HTERT RPE-1 (cell line): ENCODE results near the gene RGS7.
"Not testable (repeated sequence)": the region's sequence is repeated elsewhere in the genome, so short reads cannot be mapped to it uniquely, and the experiment has no call there.

Experiments used
- in situ Hi-C: fragments of 300-500 bp; cut with MboI; formaldehyde crosslinking; loops from 4 replicates; pipeline ENCODE4 v1.14.3; 2020; ENCODE audit warnings: low sequenced_read_pairs

Gene RGS7

DNA sequence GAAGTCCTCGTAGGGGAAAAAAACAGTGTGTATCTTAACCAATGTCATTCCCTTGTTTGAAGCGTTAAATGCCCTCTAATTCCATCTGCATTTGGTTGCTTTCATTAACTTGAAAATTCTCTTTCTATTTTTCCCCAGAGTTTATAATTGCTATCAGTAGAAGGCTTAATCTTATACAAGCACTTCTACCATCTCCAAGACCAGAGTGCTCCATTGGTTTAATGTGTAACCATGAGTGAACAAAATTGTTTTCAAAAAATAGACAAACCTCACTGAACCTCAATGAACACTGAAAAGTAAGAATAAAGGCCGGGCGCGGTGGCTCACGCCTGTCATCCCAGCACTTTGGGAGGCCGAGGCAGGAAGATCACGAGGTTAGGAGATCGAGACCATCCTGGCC, 141.3 kb downstream of the RGS7 start:
- in situ Hi-C loops: no loop called here

DNA sequence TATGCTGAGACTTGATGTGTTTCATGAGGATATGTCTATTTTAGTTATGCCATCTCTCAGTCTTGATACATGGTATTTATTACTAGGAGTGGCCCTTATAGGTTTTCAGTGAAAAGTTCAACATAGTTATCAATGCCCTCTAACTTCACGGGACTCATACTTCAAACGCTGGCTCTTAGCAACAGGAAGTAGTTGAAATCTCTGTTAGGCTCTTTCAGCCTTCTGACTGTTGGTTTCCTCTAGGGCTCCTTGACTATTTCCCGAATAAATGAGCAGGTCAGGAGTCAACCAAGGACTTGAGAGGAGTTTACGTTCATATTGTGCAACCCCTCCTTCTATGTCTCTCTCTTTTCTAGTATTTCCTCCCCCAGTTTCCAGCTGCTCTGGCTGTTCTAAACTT, 141.8 kb downstream of the RGS7 start:
- in situ Hi-C loops: no loop called here

DNA sequence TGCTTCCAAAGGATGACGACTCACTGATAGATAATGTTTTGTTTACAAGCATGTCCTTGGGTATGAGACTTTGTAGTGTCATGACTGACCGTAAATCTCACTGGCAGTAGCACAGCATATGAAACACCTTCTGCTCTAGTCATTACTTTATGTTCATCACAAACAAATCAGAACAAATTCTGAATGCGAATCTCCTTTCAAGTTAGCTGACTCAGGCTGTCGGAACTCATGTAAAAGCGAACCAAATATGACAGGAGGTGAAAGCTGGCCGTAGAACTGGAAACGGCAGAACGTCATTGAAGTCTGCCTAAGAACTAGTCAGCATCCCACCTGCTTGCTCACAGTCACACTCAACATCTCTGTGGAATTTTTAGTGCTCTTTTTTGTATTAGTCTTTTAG, 143.9 kb downstream of the RGS7 start:
- in situ Hi-C loops: no loop called here

- in situ Hi-C loops: no loop called here
Observed at GRCh38 chr1:241212628-241213027, 144.4 kb downstream of the RGS7 start.

DNA sequence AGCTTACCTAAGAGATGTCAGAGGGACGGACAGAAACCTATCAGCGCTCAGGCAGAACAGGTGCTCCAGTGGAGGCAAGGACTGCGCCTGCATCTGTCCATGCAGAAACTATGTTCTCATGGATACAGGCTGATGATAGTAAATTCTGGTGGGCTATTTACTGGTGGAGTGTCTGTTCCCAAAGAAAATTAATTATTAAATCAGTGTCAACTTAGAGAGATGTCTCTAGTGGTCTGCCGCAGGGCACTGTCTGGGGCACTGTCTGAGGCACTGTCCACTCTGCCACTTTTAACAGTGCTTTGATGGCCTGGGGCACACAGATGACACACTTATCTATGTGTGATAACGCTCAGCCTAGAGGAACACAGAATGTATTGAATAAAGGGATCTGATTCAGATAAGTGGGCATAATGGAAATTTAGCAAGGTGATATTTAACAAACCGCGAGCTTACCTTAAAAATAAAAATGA, 148.1 kb downstream of the RGS7 start:
- in situ Hi-C loops: no loop called here

DNA sequence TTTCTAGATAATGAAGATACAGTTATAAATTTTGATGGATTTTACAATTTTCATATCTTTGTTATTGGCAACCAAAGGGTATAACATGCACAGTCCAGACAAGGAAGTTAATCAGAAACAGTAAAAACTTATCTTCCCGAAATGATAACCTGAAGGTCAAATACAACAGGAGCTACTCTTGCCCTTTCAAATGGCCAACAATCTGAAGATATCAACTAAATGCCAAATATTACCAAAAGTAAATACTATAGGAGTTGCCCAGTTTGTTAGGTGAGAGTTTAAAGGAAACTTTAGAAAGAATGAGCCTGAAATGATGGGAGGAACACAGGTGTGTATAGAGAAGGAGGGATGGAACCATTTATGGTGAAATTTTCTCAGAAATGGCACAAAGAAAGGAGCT, 153.2 kb downstream of the RGS7 start:
- in situ Hi-C loops: no loop called here

DNA sequence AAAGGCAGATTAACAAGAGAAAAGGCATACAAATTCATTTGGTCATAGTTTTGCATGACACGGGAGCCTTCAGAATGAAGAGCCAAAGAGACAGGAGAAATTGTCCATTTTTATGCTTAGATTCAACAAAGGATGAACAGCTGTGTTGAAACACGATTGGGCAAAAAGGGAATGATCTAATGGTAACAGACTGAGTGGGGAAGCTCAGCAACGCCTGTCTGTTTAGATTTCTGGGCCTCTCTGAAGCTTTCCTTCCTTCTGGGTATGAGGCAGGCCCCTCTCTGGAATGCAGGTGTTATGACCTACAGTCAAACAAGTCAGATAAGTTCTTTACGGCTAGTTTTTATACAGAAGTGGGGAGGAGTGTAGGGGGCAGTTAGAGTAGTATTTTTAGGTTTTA, 154.6 kb downstream of the RGS7 start:
- in situ Hi-C loops: no loop called here

- in situ Hi-C loops: no loop called here
Observed at GRCh38 chr1:241186716-241187115, 170.3 kb downstream of the RGS7 start.

- in situ Hi-C loops: no loop called here
Observed at GRCh38 chr1:241181971-241182370, 175.0 kb downstream of the RGS7 start.

DNA sequence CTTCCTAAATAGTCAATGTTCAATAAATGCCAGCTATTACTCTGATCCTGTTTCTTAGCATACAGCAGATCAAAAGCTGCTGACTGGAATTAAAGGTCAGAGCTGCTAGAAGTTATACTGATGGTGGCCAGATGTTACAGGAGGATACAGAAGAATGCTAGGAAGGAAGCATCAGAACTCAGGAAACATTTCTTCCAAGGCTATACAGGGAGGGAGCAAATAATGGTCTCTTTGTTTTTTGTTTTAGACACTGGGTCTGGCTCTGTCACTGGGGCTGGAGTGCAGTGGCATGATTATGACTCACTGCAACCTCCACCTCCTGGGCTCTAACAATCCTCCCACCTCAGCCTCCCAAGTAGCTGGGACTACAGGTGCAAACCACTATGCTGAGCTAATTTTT, 175.5 kb downstream of the RGS7 start:
- in situ Hi-C loops: no loop called here

- in situ Hi-C loops: no loop called here
Observed at GRCh38 chr1:241180569-241180968, 176.4 kb downstream of the RGS7 start.

- in situ Hi-C loops: no loop called here
Observed at GRCh38 chr1:241177660-241178059, 179.3 kb downstream of the RGS7 start.

- in situ Hi-C loops: no loop called here
Observed at GRCh38 chr1:241172486-241172885, 184.5 kb downstream of the RGS7 start.

- in situ Hi-C loops: no loop called here
Observed at GRCh38 chr1:241171991-241172390, 185.0 kb downstream of the RGS7 start.

GRCh38 chr1:241167121-241167630, 189.8 kb downstream of the RGS7 start:
- in situ Hi-C loops: no loop called here

DNA sequence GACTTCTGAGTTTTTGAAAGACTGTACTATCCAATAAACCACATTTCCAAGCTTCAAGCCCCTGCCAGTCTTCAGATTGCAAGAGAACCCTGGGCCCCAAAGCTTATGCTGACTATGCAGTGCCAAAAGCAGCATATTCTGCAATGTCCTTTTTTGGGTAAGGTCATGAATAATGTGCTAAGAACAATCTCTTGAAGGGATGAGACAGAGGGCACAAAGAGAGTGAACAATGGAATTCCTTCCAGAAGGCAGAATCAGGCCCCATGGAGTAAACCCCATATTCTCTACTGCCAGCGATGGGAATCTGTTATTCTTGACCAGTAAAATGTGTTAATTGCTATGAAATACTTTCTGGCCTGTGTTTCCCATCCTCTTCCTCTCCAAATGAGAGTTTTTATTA, 190.4 kb downstream of the RGS7 start:
- in situ Hi-C loops: no loop called here

DNA sequence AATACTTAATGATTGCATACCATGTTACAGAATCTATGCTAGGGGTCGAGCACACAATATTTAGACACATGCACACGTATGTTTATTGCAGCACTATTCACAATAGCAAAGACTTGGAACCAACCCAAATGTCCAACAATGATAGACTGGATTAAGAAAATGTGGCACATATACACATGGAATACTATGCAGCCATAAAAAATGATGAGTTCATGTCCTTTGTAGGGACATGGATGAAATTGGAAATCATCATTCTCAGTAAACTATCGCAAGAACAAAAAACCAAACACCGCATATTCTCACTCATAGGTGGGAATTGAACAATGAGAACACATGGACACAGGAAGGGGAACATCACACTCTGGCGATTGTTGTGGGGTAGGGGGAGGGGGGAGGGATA, 191.7 kb downstream of the RGS7 start:
- in situ Hi-C loops: not testable (repeated sequence)

DNA sequence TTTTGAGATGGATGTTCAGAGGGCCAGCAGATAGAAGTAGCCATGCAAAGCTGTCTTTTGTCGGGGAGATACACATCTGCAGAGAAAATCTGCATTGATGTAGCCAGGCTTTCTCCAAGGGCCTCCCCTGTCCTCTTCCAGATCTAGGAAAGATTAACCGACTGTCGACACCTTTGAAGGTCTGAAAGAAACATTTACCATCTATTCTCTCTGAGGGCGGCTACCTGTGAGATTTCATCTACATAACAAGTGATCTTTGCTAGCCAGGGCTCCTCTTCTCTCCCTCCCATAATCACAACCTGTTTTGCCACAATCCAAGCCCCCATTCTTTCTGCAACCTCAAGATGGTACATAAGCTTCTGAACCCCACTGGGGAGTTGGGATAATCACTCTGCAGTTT, 193.6 kb downstream of the RGS7 start:
- in situ Hi-C loops: no loop called here

GRCh38 chr1:241161188-241161689, 195.8 kb downstream of the RGS7 start:
- in situ Hi-C loops: no loop called here

DNA sequence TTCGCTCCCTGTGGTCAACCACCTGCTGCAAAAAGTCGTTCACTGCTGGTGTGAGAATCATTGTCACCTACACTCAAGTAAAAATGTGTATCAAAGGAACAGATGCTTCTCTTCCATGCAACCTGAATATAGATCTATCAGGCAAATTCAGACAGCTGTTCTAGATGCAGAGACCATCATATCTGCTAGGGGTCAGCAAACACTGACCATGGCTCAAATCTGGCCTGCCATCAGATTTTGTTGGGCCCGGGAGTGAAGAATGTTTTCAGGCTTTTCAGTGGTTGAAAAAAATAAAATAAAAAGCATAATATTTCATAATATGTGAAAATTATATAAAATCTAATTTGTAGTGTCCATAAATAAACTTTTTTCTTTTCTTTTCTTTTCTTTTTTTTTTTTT, 199.6 kb downstream of the RGS7 start:
- in situ Hi-C loops: no loop called here

- in situ Hi-C loops: no loop called here
Observed at GRCh38 chr1:241156231-241156965, 200.6 kb downstream of the RGS7 start.

DNA sequence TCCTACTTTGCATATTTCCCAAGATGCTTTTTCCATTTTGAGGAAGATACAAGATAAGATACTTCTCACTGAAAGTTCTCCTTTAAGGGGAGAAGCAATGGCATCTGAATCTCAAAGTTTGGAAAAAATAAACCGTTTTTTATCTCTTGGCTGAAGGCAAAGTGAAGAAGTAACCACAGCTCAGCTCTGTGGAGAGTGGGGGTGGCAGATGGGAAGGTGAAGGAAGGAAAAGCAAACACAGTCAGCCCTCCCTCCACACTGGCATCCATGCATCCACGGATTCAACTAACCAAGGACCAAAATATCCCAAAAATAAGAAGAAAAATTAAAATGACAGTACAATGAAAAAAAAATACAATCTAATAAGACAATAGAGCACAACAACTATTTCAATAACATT, 211.1 kb downstream of the RGS7 start:
- in situ Hi-C loops: no loop called here
